HFF-Myc (cell line): ENCODE data around the gene AP2A2.

ENCODE experiments used
- DNase-seq: peaks from one replicate; pipeline ENCODE4 v3.0.0-alpha.2; 2011; ENCODE audit warnings: low read depth; ENCODE audit errors: extremely low read depth
- H3K4me3 ChIP-seq: replicated peaks from 2 replicates; pipeline ENCODE4 v1.5.1; 2011; ENCODE audit warnings: low read depth, mild to moderate bottlenecking, control low read depth, low read length
- TF ChIP-seq, protein P1 (sequence below): IDR thresholded peaks from 2 replicates; pipeline ENCODE4 v1.5.1; 2012; ENCODE audit warnings: mild to moderate bottlenecking, low read depth, low read length, control low read depth; ENCODE audit errors: missing control alignments

AP2A2 gene

DNA sequence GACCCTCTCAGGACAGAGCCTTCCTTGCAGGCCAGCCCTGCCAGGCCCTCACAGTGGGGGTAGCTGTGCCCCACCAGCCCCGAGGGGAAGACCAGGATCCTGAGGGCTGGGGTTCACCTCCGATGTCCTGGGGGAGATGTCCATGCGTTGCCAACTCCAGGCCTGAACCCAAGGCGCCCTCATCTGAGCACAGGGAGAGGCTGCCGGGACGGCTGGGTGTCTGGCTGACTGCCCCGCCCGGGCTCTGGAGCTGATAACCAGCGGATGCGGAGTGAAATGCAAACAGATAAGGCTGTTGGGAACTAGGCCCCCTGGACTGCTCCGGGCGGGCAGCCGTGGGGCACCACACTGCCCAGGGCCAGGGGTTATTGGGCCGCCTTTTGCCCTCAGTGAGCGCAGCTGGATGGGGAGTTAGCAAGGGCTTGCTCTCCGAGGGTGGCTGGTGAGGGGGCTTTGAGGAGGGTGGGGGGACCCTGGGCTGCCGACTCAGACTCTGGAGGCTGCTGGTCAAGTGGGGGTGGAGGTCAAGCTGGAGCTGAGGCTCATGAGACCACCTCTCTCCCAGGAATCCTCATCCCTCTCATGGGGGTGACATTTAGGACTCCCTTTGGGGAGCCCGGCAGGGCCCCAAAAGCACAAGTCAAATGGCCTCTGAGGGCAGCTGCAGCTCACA, 116.4 kb downstream of the AP2A2 start:
- TF ChIP-seq, protein P1, sequence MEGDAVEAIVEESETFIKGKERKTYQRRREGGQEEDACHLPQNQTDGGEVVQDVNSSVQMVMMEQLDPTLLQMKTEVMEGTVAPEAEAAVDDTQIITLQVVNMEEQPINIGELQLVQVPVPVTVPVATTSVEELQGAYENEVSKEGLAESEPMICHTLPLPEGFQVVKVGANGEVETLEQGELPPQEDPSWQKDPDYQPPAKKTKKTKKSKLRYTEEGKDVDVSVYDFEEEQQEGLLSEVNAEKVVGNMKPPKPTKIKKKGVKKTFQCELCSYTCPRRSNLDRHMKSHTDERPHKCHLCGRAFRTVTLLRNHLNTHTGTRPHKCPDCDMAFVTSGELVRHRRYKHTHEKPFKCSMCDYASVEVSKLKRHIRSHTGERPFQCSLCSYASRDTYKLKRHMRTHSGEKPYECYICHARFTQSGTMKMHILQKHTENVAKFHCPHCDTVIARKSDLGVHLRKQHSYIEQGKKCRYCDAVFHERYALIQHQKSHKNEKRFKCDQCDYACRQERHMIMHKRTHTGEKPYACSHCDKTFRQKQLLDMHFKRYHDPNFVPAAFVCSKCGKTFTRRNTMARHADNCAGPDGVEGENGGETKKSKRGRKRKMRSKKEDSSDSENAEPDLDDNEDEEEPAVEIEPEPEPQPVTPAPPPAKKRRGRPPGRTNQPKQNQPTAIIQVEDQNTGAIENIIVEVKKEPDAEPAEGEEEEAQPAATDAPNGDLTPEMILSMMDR = no peak
- DNase-seq = no peak
- H3K4me3 ChIP-seq = no peak overlapping the region

DNA sequence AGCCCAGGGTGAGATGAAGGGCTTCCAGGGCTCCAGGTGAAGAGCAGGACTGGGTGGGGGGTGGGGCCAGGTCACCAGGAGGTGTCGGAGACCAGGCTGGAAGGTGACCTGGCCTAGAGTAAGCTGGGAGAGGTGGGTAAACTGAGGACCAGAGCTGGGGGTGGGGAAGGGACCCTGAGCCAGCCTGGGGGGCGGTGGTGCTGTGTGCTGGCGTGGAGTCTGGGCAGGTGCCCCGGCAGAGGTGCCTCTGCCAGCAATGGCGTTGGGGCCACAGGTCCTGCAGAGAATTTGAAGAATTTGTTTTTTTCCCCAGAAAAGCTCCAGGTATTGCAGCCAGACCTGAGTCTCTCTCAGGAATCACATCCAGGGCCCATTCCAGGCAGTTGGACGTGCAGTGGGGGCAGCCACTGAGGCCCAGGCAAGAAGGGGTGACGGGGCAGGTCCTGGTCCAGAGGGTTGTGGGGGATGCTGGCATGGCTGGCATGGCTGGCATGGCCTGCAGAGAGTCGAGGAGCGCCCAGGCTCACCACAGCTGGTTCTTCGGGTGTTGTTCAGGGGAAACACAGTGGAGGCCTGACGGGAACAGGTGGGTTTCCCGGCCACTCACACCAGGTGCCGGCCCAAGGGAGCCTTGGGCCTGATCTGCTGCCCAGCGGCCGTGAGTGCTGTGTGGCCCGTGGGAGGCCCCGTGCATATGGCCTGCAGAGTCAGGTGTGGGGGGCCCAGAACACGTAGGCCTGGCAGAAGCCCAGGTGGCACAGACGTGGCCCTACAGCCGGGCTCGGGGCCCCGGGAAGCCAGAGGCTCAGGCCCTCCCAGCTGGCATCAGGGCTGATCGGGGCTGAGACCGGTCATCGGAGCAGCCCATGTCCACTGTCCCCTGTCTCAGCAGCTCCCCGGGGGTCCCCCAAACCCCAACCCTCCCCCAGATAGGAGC, 117.2 kb downstream of the AP2A2 start:
- H3K4me3 ChIP-seq = no peak overlapping the region
- TF ChIP-seq, protein P1 = no peak
- DNase-seq = no peak

DNA sequence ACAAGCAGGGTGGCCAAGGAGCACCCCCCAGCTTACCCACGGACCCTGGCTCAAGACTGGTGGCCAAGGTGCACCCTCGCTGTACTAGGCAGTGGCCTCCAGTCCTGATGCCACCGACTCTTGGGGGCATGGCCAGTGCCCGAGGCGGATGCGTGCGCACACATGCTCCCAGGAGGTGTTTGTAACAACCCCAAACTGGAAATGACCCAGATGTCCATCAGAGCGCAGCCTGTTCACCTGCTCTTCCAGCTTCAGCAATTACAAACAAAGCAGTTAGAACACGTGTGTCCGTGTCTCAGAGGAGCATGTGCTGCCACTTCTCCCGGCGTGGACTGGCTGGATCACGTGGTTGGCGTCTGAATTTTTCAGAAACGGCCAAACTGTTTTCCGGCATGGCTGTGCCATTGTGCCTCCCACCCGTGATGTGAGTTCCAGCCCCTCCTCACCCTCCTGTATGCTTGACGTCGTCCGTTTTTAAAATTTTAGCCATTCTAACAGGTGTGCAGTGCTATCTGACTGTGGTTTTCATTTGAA, 118.0 kb downstream of the AP2A2 start:
- TF ChIP-seq, protein P1 = no peak
- no peak overlapping the region for H3K4me3 ChIP-seq
- no peak for DNase-seq

DNA sequence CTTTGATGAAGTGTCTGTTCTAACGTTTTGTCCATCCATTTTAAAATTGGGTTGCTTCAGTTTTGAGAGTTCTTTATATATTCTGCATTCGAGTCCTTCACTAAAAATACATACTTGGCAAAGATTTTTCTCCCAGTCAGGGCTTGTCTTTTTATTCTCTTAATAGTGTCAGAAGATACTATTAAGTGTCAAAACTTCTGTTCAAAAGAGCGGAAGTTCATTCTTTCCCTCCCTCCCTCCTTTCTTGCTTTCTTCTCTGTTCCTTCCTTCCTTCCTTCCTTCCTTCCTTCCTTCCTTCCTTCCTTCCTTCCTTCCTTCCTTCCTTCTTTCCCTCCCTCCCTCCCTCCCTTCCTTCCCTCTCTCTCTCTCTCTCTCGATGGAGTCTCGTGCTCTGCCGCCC, 118.5 kb downstream of the AP2A2 start:
- DNase-seq = no peak
- TF ChIP-seq, protein P1 = no peak

DNA sequence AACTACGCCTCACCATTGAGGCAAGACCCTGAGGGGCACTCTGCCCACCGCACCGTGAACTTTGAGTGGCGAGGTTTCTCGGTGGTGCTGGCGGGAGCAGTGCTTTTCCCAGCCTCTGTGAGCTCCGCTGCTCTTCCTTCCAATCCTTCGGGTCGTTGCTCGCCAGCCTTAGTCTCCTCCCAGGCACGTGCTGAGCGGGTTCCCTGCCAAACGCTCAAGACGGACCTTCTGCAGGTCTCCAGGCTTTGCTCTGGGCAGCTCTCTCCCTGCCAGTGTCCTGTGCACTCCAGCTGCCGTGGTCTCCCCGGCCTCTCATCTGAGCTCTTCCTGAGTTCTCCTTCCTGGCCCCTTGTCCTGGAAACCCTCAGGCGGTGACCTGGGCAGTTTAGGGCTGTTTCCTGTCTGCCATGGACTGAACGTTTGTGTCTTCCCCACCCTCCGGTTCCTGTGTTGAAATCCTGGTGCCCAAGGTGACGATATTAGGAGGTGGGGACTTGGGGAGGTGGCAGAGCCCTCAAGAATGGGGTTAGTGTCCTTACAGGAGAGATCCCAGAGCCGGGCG, 122.0 kb downstream of the AP2A2 start:
- H3K4me3 ChIP-seq = no peak overlapping the region
- DNase-seq = no peak

More for the DNA sequence above, 118.5 kb downstream of the AP2A2 start:
- no peak overlapping the region for H3K4me3 ChIP-seq

DNA sequence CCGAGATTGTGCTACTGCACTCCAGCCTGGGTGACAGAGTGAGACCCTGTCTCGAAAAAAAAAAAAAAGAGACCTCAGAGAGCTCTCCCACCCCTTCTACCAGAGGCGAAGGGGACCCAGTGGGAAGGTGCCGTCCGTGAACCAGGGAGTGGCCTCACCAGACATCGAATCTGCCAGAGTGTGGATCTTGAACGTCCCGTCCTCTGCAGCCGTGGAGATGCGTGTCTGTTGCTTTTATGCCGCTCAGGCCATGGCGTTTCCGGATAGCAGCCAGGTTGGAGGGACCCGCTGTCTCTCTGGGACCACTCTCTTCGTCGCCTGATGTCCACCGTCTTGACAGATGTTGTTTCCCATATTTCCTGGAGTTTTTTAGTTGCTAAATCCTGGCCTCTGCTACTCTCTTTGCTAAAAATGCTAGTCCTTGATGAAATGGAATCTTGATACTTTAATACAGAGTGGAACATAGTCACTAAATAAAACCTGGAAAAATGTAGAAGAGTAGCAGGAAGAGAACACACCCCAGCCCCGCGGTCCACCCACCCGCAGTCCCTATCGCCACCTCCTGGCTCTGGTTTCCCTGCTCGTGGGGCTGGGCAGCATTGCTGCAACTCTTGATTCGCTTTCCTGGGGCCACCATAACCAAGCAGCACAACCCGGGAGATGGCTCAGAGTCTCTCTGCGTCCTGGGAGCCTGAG, 122.9 kb downstream of the AP2A2 start:
- H3K4me3 ChIP-seq = no peak overlapping the region
- DNase-seq = no peak
- TF ChIP-seq, protein P1 = no peak

More for the DNA sequence above, 122.0 kb downstream of the AP2A2 start:
- TF ChIP-seq, protein P1 = no peak
